Body of pancreas (tissue), 4 donors: Measurements from ENCODE around the gene PER2. TPM values are rescaled to one million over a fixed set of nuclear protein-coding genes. Genes with fewer than 3 reads are reported as not detected.

Experiments used
- ATAC-seq: fragments of 150-250 bp; one replicate; pipeline ENCODE4 v1.9.1; 2016
- DNase-seq, 4 donors: peaks; one replicate each; pipeline ENCODE4 v3.0.0-alpha.2; 2019
- H3K27ac ChIP-seq, 4 donors: fragments of 200-600 bp; sonication (generic); 1 replicate in 3 of 4; 2 replicates in 1 of 4; pipeline versions ENCODE4 v1.5.1 to v1.6.1; 2016 to 2019; ENCODE audit warnings: mild to moderate bottlenecking in 1 of 4, mixed read lengths in 1 of 4, moderate library complexity in 1 of 4
- H3K27me3 ChIP-seq, 2 donors: fragments of 200-600 bp; sonication (generic); one replicate each; pipeline ENCODE4 v1.6.0; 2016; ENCODE audit warnings: mild to moderate bottlenecking in 1 of 2
- H3K36me3 ChIP-seq, 2 donors: fragments of 200-600 bp; sonication (generic); replicated peaks in 1 of 2; 2 replicates each; pipeline ENCODE4 v1.5.1; 2016; ENCODE audit warnings: low read depth in 2 of 2; ENCODE audit not compliant: insufficient read depth in 1 of 2
- H3K4me1 ChIP-seq: fragments of 200-600 bp; sonication (generic); one replicate; pipeline ENCODE4 v1.6.0; 2016
- H3K4me3 ChIP-seq, 2 donors: fragments of 200-600 bp; sonication (generic); 1 replicate in 1 of 2; 2 replicates in 1 of 2; pipeline ENCODE4 v1.5.1; 2016 to 2019
- H3K9me3 ChIP-seq, 3 donors: fragments of 200-600 bp; sonication (generic); 1 replicate in 2 of 3; 2 replicates in 1 of 3; pipeline ENCODE4 v1.5.1; 2016
- CTCF ChIP-seq, 7 experiments: fragments of 450-650 bp in 4 of 7; fragments of 200-600 bp in 3 of 7; sonication (generic) in 3 of 7; IDR thresholded peaks; one replicate each; pipeline ENCODE4 v1.5.1; 2016 to 2019; ENCODE audit warnings: antibody characterized with exemption in 7 of 7
- POLR2A ChIP-seq, 3 donors: fragments of 450-650 bp; IDR thresholded peaks; one replicate each; pipeline ENCODE4 v1.6.1; 2016; ENCODE audit warnings: antibody characterized with exemption in 3 of 3, mild to moderate bottlenecking in 2 of 3
- WGBS, 2 donors: methylation state at CpG; one replicate each; pipeline ENCODE4 v1.1.5; 2017; 5-methylcytosine and 5-hydroxymethylcytosine counted together
- intact Hi-C: fragments of 100-400 bp; cut with DNase I; formaldehyde crosslinking; loops from one replicate; pipeline ENCODE4 v1.15.1; 2023
- total RNA-seq, 2 donors: library from RNA; depleted of rRNA; stranded (reverse); fragments of >200 nt; gene quantifications; one replicate each; pipeline ENCODE4 v1.1.0, GENCODE V29; 2016

PER2 gene
- total RNA-seq, 2 donors from 2014 or later, result 10.9 to 21.8 TPM

GRCh38 chr2:238247002-238247822 lies 41.2 kb downstream of the PER2 start:
- no peak for TF ChIP-seq CTCF (IDR thresholded peaks at IDR 0.05)
- no peak for TF ChIP-seq POLR2A (IDR thresholded peaks at IDR 0.05)
- H3K27me3 ChIP-seq, result no peaks in the 10 kb centered on the region
- peaks cover 6 to 25% of the 10 kb centered on the region in 2 donors for H3K36me3 ChIP-seq
- no peaks in the 10 kb centered on the region for H3K9me3 ChIP-seq
- H3K4me1 ChIP-seq, result peaks cover 15% of the 10 kb centered on the region
- WGBS, 2 donors, result 86 to 87% methylated on average over 10 to 13 of the region's 13 CpGs
- intact Hi-C loops, result no loop called here
- H3K27ac ChIP-seq, result no peak overlapping the region
- DNase-seq, result no peak
- no peak overlapping the region for H3K4me3 ChIP-seq
- no peak for ATAC-seq

GRCh38 chr2:238244151-238244550 lies 44.3 kb downstream of the PER2 start:
- no peak for DNase-seq
- Histone ChIP-seq H3K4me3 (no peak overlapping the region), H3K36me3 (peaks cover 6 to 7% of the 10 kb centered on the region in 2 donors), H3K9me3 (no peaks in the 10 kb centered on the region), H3K27me3 (no peaks in the 10 kb centered on the region), H3K27ac (no peak overlapping the region), H3K4me1 (peaks cover 38% of the 10 kb centered on the region)
- ATAC-seq, result no peak
- TF ChIP-seq POLR2A (IDR thresholded peaks at IDR 0.05), result no peak
- no peak for TF ChIP-seq CTCF (IDR thresholded peaks at IDR 0.05)
- intact Hi-C loops, result no loop called here
- WGBS, 2 donors, result 62 to 70% methylated on average over 5 of the region's 5 CpGs

- Histone ChIP-seq H3K36me3 (peaks cover 5 to 6% of the 10 kb centered on the region in 2 donors), H3K27me3 (no peaks in the 10 kb centered on the region), H3K9me3 (no peaks in the 10 kb centered on the region), H3K4me3 (no peak overlapping the region), H3K27ac (peak overlapping the region in 3 of 4 donors; percentile 53 to 84 (median 71)), H3K4me1 (peaks cover 43% of the 10 kb centered on the region)
- TF ChIP-seq CTCF (IDR thresholded peaks at IDR 0.05) (no peak), POLR2A (IDR thresholded peaks at IDR 0.05) (no peak)
- 77 to 85% methylated on average over 9 to 10 of the region's 10 CpGs for WGBS, 2 donors
- intact Hi-C loops, result no loop called here
- DNase-seq (no peak), ATAC-seq (no peak)
Measured at GRCh38 chr2:238243496-238244076, 44.8 kb downstream of the PER2 start.

GRCh38 chr2:238242731-238243495 lies 45.5 kb downstream of the PER2 start:
- Histone ChIP-seq H3K4me1 (peaks cover 50% of the 10 kb centered on the region), H3K4me3 (no peak overlapping the region), H3K36me3 (peaks cover 5 to 6% of the 10 kb centered on the region in 2 donors), H3K9me3 (no peaks in the 10 kb centered on the region), H3K27ac (peak overlapping the region; percentile 53 to 84 (median 68)), H3K27me3 (no peaks in the 10 kb centered on the region)
- intact Hi-C loops, result no loop called here
- ATAC-seq (peak; percentile 41), DNase-seq (peak; percentile 82 to 85 (median 84))
- WGBS, 2 donors, result 34 to 35% methylated on average over 6 to 7 of the region's 7 CpGs
- TF ChIP-seq POLR2A (IDR thresholded peaks at IDR 0.05), result peak in 1 of 3 donors; percentile 30
- TF ChIP-seq CTCF (IDR thresholded peaks at IDR 0.05), result no peak
